Endodermal cell (in vitro differentiated cells): ENCODE data around the gene CHI3L1. TPM values are rescaled to one million over a fixed set of nuclear protein-coding genes. Genes with fewer than 3 reads are reported as not detected.

ENCODE experiments used
- DNase-seq: peaks from one replicate; pipeline ENCODE4 v3.0.0-alpha.2; 2017
- H3K27ac ChIP-seq: 2 replicates; pipeline ENCODE4 v1.5.1; 2013; ENCODE audit warnings: mild to moderate bottlenecking, low read depth, low read length, moderate library complexity
- H3K27me3 ChIP-seq: 2 replicates; pipeline ENCODE4 v1.6.1; 2013; ENCODE audit warnings: mild to moderate bottlenecking, low read length, moderate library complexity; ENCODE audit not compliant: insufficient read depth, control insufficient read depth, poor library complexity, severe bottlenecking
- H3K36me3 ChIP-seq: 2 replicates; pipeline ENCODE4 v1.7.0; 2013; ENCODE audit warnings: mild to moderate bottlenecking, low read length, moderate library complexity; ENCODE audit not compliant: control insufficient read depth, insufficient read depth
- H3K4me1 ChIP-seq: one replicate; pipeline ENCODE4 v1.7.0; 2013; ENCODE audit warnings: low read length; ENCODE audit not compliant: control insufficient read depth, insufficient read depth
- H3K4me3 ChIP-seq: 2 replicates; pipeline ENCODE4 v1.5.1; 2013; ENCODE audit warnings: mild to moderate bottlenecking, low read length, moderate library complexity
- H3K9ac ChIP-seq: 2 replicates; pipeline ENCODE4 v1.6.1; 2013; ENCODE audit warnings: mild to moderate bottlenecking, low read length, moderate library complexity; ENCODE audit not compliant: poor library complexity, severe bottlenecking; ENCODE audit errors: extremely low read depth
- H3K9me3 ChIP-seq: 2 replicates; pipeline ENCODE4 v1.6.1; 2013; ENCODE audit warnings: mild to moderate bottlenecking, low read length, moderate library complexity; ENCODE audit not compliant: control insufficient read depth
- H3K27ac Mint-ChIP-seq: 2 replicates; pipeline ENCODE4 v1.8.0; 2020; ENCODE audit warnings: mixed read lengths
- H3K27me3 Mint-ChIP-seq: 2 replicates; pipeline ENCODE4 v1.8.0; 2021; ENCODE audit warnings: mild to moderate bottlenecking, mixed read lengths; ENCODE audit not compliant: insufficient read depth
- H3K36me3 Mint-ChIP-seq: 2 replicates; pipeline ENCODE4 v1.8.0; 2020; ENCODE audit warnings: low read depth, mixed read lengths
- H3K4me1 Mint-ChIP-seq: 2 replicates; pipeline ENCODE4 v1.8.0; 2020; ENCODE audit warnings: mixed read lengths
- H3K4me3 Mint-ChIP-seq: 2 replicates; pipeline ENCODE4 v1.8.0; 2020; ENCODE audit warnings: mild to moderate bottlenecking, moderate library complexity, mixed read lengths
- H3K9me3 Mint-ChIP-seq: 2 replicates; pipeline ENCODE4 v1.8.0; 2020; ENCODE audit warnings: mild to moderate bottlenecking, mixed read lengths
- WGBS, 2 experiments: methylation state at CpG; one replicate each; pipeline versions ENCODE4 v1.1.5 to v1.1.7; 2013; ENCODE audit warnings: missing lambda C conversion rate in 2 of 2, mixed read lengths in 1 of 2; ENCODE audit not compliant: insufficient coverage in 1 of 2, insufficient read length in 1 of 2; 5-methylcytosine and 5-hydroxymethylcytosine counted together
- total RNA-seq, 2 donors: library from RNA; stranded (reverse); fragmentation: NEBNext Ultra II Directional in 1 of 2; extraction: Animal tissue kit (Norgen Biotek cat#: 25700) in 1 of 2; gene quantifications; 2 replicates in 1 of 2; 3 replicates in 1 of 2; pipeline ENCODE4 v1.2.1, GENCODE V29; 2021
- TF ChIP-seq, protein P1 (sequence below): fragments of 200-600 bp; sonication (generic); conservative IDR thresholded peaks from 2 replicates; pipeline ENCODE4 v1.5.0; 2021; ENCODE audit warnings: antibody characterized with exemption, mild to moderate bottlenecking

Gene CHI3L1
- total RNA-seq, 2 donors from 2014 or later = 0.18 to 1.1 TPM

- H3K9me3 ChIP-seq = no peaks in the 10 kb centered on the region
- peaks cover 2% of the 10 kb centered on the region for H3K4me1 ChIP-seq
- no peaks in the 10 kb centered on the region for H3K36me3 ChIP-seq
- H3K27me3 ChIP-seq = no peaks in the 10 kb centered on the region
- TF ChIP-seq, protein P1, sequence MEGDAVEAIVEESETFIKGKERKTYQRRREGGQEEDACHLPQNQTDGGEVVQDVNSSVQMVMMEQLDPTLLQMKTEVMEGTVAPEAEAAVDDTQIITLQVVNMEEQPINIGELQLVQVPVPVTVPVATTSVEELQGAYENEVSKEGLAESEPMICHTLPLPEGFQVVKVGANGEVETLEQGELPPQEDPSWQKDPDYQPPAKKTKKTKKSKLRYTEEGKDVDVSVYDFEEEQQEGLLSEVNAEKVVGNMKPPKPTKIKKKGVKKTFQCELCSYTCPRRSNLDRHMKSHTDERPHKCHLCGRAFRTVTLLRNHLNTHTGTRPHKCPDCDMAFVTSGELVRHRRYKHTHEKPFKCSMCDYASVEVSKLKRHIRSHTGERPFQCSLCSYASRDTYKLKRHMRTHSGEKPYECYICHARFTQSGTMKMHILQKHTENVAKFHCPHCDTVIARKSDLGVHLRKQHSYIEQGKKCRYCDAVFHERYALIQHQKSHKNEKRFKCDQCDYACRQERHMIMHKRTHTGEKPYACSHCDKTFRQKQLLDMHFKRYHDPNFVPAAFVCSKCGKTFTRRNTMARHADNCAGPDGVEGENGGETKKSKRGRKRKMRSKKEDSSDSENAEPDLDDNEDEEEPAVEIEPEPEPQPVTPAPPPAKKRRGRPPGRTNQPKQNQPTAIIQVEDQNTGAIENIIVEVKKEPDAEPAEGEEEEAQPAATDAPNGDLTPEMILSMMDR = no peak
- 95% methylated on average over 11 to 21 of the region's 21 CpGs for WGBS, 2 experiments
- H3K4me3 ChIP-seq = no peak overlapping the region
- Mint-ChIP-seq H3K9me3 (no peaks in the 10 kb centered on the region), H3K36me3 (peaks cover 5% of the 10 kb centered on the region), H3K27me3 (peaks cover 4% of the 10 kb centered on the region), H3K27ac (no peak overlapping the region), H3K4me3 (no peak overlapping the region), H3K4me1 (peaks cover 9% of the 10 kb centered on the region)
- H3K9ac ChIP-seq = no peak overlapping the region
- no peak overlapping the region for H3K27ac ChIP-seq
- DNase-seq = no peak
Observed at GRCh38 chr1:203169770-203170520, 16.6 kb downstream of the CHI3L1 start.

- Histone ChIP-seq H3K9me3 (no peaks in the 10 kb centered on the region), H3K27me3 (no peaks in the 10 kb centered on the region), H3K27ac (no peak overlapping the region), H3K4me1 (peaks cover 2% of the 10 kb centered on the region), H3K36me3 (no peaks in the 10 kb centered on the region), H3K4me3 (no peak overlapping the region), H3K9ac (no peak overlapping the region)
- H3K4me3 Mint-ChIP-seq = no peak overlapping the region
- 94 to 96% methylated on average over 4 to 9 of the region's 9 CpGs for WGBS, 2 experiments
- TF ChIP-seq, protein P1 = no peak
- H3K36me3 Mint-ChIP-seq = peaks cover 5% of the 10 kb centered on the region
- peaks cover 9% of the 10 kb centered on the region for H3K4me1 Mint-ChIP-seq
- H3K27ac Mint-ChIP-seq = no peak overlapping the region
- peaks cover 4% of the 10 kb centered on the region for H3K27me3 Mint-ChIP-seq
- no peaks in the 10 kb centered on the region for H3K9me3 Mint-ChIP-seq
- no peak for DNase-seq
Observed at GRCh38 chr1:203168991-203169390, 17.5 kb downstream of the CHI3L1 start.

DNA sequence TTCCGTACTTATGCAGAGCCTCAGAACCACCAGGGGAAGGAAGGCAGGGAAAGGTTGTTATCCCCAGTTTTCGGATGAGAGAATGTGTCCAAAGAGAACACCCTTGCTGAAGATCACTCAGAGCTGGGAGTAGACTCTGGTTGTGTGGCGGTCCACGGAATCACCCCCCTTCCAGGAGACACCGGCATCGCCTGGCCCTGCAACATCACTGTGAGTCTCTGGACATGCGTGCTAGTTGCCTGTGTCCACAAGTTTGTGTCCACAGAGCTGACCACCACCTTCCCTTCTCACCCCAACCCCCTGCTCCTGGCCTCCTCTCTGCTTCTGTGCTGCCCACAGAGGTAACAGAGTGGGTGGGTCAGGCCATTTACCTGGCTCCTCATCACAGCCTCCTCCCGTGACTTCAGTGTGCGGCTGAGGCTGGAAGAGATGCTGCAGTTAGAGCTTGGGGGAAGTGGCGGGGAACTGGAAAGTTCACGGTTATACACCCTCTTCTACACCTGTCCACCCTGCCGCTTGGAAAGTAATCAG lies 18.2 kb downstream of the CHI3L1 start:
- H3K36me3 Mint-ChIP-seq = peaks cover 5% of the 10 kb centered on the region
- WGBS, 2 experiments = 87 to 93% methylated on average over 11 to 12 of the region's 12 CpGs
- DNase-seq = no peak
- Histone ChIP-seq H3K27ac (no peak overlapping the region), H3K9ac (no peak overlapping the region), H3K4me3 (no peak overlapping the region), H3K4me1 (peaks cover 2% of the 10 kb centered on the region), H3K27me3 (no peaks in the 10 kb centered on the region), H3K36me3 (no peaks in the 10 kb centered on the region), H3K9me3 (no peaks in the 10 kb centered on the region)
- peaks cover 7% of the 10 kb centered on the region for H3K4me1 Mint-ChIP-seq
- TF ChIP-seq, protein P1 = no peak
- H3K27ac Mint-ChIP-seq = no peak overlapping the region
- no peak overlapping the region for H3K4me3 Mint-ChIP-seq
- peaks cover 6% of the 10 kb centered on the region for H3K27me3 Mint-ChIP-seq
- no peaks in the 10 kb centered on the region for H3K9me3 Mint-ChIP-seq
